G401 (cell line): ENCODE measurements around the gene GNE. TPM values are rescaled to one million over a fixed set of nuclear protein-coding genes. Genes with fewer than 3 reads are reported as not detected.
"Not testable (repeated sequence)": the region's sequence is repeated elsewhere in the genome, so short reads cannot be mapped to it uniquely, and the experiment has no call there.

Experiments used
- DNase-seq: peaks from one replicate; pipeline ENCODE4 v3.0.0-alpha.2; 2015; ENCODE audit warnings: low spot score
- in situ Hi-C: cut with HindIII; loops from 2 replicates; pipeline ENCODE4 v1.10.0; 2016; ENCODE audit warnings: low sequenced_read_pairs, mixed read lengths
- total RNA-seq: library from RNA; depleted of rRNA; stranded (reverse); fragments of >200 nt; shearing (Covaris generic); gene quantifications from 2 replicates; pipeline ENCODE4 v1.2.3, GENCODE V29; 2014; rRNA removed

The GNE gene, protein sequence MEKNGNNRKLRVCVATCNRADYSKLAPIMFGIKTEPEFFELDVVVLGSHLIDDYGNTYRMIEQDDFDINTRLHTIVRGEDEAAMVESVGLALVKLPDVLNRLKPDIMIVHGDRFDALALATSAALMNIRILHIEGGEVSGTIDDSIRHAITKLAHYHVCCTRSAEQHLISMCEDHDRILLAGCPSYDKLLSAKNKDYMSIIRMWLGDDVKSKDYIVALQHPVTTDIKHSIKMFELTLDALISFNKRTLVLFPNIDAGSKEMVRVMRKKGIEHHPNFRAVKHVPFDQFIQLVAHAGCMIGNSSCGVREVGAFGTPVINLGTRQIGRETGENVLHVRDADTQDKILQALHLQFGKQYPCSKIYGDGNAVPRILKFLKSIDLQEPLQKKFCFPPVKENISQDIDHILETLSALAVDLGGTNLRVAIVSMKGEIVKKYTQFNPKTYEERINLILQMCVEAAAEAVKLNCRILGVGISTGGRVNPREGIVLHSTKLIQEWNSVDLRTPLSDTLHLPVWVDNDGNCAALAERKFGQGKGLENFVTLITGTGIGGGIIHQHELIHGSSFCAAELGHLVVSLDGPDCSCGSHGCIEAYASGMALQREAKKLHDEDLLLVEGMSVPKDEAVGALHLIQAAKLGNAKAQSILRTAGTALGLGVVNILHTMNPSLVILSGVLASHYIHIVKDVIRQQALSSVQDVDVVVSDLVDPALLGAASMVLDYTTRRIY
- total RNA-seq = 16.4 and 29.0 TPM in 2 replicates

DNA sequence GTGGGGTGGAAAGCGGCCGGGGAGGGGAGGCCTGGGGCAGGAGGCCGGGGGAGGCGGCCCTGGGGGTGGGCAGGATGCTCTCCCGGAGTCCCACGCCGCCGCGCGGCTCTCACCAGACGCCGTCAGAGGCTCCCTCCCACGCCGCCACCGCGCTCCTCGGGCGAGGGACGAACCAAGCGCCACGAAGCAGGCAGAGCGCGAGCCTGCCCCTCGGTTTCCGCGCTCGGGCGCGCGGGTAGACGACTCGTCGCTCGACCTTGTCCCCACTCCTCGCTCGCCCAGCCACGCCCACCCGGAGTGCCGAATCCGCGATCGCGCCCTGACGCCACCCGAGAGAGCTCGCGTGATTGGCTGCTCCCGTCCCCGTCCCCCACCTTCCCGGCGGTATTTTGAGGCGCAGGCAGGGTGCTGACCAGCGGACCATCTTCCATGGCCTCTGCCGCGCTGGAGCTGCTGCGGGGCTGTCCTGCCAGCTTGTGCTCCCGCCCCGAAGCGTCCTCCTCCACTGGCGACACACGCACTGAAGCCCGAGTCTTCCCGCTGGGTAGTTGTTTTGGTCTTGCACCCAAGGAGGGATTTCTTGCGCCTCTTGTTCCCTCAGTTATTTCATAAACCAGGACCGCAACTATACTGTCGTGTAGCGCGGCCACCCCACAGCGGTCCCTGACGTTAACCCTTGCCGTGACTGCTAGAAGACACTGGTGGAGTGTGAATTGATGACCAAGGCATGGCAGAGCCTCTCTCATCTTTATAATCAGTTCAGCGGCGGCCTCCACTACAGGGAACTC, at the start of gene GNE:
Gene GNE, minus strand, starts transcription at position 241 of the 788 bp plus-strand sequence. CDS start 9,093 bp downstream, outside the sequence.
- in situ Hi-C loops = no loop called here
- peak; percentile 97 for DNase-seq

DNA sequence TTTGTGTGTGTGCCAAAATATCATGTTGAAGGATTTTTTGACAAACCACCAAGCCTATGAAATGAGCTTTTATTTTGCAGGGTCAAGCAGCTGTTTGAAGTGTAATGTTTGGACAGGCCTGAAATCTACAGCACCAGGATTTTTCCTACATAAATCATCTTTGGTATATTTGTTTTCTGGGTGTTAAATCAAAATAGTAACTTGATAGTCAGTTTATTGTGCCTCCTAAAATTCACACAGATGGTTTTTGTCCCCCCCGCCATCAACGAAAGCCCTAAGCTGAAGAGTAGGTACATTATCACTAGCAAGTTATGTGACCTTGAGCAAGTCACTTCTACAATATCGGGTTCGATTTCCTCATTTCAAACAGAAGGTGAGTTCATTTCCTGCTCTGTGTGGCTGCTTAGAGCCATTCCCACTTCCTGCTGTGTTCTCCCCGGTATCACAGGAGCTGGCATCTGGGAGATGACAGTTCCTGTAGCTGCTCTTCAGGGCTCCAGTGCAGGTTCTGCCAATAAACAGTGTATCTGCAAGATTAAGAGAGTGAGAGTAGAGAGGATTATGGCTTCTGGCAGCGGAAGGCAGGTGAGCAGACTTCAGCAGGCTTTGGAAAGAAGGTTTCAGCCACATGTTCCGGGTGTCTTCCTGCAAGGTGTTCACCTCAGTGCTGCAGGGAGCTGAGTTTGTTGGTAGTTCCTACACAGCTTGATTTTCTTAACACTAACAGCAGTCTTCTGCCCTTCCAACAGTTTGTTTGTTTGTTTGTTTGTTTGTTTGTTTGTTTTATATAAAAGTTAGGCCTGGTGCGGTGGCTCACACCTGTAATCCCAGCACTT, 48.4 kb upstream of the GNE start:
- no peak for DNase-seq

DNA sequence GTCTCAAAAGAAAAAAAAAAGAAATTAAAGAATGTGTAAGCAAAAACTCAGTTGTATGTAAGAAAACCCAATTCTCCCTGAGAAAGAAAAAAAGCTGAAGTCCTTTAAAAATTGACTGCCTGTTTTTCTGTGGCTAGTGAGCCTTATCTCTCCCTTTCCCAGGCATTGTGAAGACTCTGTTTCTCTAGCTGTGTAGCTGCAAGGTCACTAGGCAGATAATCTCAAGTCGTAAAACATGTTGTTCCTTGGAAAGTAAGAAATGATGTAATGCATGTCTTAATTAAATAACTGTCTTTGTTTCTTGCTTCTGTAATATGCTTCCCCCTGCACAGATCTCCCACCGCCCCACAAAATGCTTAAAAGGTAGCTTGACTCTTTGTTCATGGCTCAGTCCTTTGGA, 46.1 kb upstream of the GNE start:
- DNase-seq, in situ Hi-C loops: not testable (repeated sequence)

More for the DNA sequence above, 48.4 kb upstream of the GNE start:
- in situ Hi-C loops = no loop called here

DNA sequence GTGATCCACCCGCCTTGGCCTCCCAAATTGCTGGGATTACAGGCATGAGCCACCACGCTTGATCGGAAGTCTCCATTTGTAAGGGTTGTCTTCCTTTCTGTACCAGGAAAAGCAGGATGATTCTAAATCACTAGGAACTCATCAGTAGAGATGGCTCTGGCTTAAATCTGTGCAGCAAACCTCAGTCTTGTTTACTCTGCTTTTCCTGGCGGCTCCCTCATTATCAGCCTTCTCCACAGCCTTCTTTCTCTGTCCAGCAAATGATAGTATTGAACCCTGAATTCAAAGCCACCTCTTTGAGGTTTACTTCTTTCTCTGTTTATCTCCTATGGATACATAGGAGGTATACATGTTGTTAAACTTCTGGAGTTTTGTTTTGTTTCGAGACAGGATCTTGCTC, 43.0 kb upstream of the GNE start:
- in situ Hi-C loops = no loop called here

DNA sequence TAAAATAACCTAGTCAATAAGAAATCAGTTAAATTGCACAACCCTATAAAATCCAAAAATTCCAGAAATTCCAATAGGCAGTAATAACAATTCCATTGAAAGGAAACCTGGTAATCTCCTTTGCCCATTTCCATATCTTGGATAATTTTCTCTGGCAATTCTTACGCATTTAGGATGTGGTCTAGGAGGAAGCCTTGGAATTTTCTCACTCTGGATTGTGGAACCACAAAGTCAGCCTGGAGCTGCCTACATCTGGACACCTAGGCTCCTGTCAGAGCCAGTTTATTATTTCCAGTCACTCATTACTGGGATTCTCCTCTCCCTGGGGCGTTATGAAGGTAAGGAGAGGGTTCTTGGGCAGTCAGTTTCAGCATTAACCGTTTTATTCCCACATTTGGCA, 40.3 kb upstream of the GNE start:
- in situ Hi-C loops = no loop called here
- no peak for DNase-seq

More for the DNA sequence above, 43.0 kb upstream of the GNE start:
- DNase-seq = no peak

DNA sequence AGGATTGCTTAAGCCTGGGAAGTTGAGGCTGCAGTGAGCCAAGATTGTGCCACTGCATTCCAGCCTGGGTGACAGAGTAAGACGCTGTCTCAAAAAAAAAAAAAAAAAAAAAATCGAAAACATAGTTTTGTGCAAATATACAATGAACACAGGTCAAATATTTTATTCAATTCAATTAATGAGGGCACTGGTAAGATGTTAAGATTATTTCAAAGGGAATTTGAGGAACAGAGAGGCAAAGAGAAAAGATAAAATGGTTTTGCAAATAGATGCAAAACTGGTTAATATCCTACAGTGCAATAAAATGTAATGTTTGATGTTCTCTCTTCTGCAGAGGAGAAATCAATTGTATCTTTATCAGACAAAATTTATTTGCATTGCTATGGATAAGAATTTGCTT, 39.5 kb upstream of the GNE start:
- DNase-seq = no peak
- in situ Hi-C loops = no loop called here

DNA sequence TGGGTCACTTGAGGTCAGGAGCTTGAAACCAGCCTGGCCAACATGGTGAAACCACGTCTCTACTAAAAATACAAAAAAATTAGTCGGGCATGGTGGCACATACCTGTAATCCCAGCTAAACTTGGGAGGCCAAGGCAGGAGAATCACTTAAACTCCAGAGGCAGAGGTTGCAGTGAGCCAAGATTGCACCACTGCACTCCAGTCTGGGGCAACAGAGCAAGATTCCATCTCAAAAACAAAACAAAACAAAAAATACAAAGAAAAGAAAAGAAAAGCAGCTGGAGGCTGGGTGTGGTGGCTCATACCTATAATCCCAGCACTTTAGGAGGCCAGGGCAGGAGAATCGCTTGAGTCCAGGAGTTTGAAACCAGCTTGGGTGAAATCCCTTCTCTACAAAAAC, 36.7 kb upstream of the GNE start:
- in situ Hi-C loops, DNase-seq: not testable (repeated sequence)

DNA sequence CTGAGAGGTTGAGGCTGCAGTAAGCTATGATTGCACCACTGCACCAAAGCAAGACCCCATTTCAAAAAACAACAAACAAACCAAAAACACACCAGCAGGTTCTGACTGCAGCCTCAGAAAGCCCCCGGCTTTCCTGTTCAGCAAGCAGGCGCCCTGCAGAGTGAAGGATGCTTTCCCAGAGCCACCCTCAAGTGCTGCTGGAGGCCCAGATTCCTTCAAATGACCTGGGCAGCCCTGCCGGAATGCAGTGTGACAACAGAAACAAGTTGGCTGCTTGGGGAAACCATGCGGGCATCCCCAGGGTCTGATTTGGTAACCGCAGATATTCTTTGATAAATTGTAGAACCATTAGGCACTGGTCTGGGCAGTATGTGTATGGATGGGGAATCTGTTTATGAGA, 35.7 kb upstream of the GNE start:
- in situ Hi-C loops = no loop called here

DNA sequence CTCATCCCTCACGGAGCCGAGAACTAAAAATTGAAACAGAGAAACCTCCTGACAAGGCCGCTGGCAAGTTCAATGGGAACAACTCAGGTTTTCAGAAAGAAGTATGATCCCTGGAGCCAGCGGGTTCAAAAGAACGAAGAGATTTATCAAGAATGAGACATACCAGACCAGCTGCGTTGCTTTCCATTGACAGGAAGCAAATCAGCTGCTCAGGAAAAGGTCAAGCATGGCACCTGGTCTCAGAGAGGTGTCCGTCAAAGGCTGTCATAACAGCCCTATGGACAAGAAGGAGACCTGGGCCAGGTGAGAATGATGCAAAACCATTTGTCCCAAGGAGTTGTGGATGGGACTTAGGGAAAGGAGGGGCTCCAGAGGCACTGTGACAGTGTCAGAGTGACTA, 34.9 kb upstream of the GNE start:
- in situ Hi-C loops = no loop called here
- DNase-seq = no peak

More for the DNA sequence above, 35.7 kb upstream of the GNE start:
- DNase-seq = no peak

DNA sequence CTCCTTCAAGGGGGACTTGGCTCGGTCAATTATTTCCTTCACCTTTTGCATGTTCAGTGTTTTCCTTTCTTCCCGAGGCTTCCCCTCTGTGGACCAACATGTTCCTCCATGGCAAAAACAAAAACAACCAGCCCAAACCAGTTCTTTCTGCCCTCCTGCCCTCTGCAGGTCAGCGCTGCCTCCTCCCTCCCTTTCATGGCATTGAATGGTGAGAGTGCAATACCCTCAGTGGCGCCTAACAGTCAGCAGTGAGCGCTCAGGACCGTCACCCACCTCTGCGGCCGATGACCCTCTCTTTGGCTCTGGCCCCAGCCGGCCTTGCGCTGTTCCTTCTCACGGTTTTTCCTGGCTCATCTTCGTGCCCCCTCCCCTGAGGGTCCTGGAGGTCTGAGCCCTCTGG, 34.4 kb upstream of the GNE start:
- DNase-seq = no peak
- in situ Hi-C loops = no loop called here

DNA sequence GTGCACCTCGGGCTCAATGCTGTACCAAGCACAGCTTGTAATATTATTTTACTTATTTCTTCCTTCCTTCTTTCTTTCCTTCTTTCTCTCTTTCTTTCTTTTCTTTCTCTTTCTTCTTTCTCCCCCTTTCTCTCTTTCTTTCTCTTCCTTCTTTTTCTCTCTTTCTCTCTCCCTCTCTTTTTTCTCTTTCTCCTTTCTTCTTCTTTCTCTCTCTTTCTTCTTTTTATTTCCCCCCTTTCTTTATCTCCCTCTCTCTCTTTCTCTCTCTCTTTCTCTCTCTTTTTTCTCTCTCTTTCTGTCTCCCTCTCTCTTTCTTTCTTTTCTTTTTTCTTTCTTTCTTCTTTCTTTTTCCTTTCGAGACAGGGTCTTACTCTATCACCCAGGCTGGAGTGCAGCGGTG, 32.7 kb upstream of the GNE start:
- DNase-seq = no peak
- in situ Hi-C loops = no loop called here

DNA sequence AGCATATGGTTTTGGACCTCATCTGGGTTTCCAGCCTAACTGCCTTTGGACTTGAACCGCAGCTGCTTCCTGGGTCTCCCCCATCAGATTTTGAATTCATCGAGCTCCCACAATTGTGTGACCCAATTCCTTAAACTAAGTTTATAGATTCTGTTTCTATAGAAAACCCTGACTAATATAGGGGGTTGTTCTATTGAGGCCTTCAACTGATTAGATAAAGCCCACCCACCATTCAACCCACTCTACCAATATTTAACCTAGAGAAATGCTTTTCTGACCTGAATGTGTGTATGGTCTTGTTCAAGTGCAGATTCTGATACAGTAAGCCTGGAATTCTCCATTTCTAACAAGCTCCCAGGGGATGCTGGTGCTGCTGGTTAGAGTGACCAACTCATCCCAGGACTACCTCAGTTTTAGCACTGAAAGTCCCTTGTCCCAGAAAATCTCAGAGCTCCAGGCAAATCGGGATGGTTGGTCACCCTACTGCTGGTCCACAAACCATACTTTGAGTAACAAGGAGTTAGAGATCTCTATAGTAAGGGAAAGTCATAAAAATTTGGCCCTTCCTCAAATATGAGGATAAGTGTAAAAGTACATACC, 31.7 kb upstream of the GNE start:
- no peak for DNase-seq
- in situ Hi-C loops = no loop called here

DNA sequence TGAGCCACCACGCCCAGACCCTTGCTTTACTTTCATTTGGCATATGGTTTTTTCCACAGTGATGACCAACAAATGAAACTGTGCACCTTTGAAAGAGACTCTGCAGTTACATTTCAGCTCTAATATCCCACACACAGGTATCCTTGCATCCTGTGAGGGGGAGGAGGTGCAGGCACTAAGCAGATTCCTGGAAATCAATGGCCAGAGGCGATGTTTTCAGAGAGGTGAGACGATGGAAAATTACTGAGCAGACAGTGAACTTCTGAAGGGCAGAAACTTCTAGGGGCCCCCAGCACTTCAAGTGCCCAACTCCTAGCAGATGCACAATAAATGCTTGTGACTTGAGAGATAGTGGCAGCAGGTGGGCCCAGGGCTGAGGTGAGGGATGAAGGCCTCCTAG, 29.8 kb upstream of the GNE start:
- no peak for DNase-seq
- in situ Hi-C loops = no loop called here

DNA sequence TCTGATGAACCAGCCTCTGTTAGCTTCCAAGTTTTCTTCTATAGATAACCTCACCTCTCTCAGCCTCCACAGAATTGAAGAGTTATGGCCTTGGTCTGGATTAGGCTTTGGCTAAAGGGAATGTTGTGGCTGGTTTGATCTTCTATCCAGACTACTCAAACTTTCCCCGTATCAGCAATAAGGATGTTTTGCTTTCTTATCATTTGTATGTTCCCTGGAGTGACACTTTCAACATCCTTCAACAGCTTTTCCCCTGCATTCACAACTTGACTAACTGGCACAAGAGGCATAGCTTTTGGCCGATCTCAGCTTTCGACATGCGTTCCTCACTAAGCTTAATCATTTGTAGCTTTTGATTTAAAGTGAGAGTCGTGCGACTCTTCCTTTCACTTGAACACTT, 28.1 kb upstream of the GNE start:
- in situ Hi-C loops = no loop called here
- DNase-seq = no peak

DNA sequence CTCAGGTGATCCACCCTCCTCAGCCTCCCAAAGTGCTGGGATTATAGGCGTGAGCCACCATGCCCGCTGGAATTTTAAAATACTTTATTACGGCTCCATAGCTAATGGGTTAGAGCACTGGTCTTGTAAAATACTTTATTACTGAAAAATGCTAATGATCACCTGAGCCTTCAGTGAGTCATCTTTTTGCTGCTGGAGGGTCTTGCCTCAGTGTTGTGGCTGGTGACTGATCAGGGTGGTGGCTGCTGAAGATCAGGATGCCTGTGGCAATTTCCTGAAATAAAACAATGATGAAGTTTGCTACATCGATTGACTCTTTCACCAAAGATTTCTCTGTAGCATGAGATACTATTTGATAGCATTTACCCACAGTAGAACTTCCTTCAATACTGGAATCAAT, 26.0 kb upstream of the GNE start:
- in situ Hi-C loops = no loop called here
- no peak for DNase-seq

DNA sequence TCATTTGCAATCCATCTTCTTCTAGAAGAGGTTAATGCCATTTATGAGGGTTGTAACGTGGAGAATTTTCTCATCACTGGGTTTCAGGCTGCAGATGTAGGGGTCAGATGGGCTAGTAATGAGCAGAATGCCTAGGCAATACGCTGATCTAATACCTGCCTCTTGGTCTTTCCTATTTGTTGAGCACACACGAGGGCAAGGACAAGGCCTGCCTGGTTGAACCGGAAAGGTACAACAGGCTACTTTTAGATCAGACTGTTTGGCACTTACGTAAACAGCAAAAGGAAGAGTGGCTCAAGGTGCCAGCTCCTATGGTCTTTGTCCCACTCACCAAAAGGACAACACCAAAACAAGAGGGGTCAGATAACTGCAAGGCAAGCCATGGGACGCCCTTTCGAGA, 24.0 kb upstream of the GNE start:
- DNase-seq = no peak
- in situ Hi-C loops = no loop called here

DNA sequence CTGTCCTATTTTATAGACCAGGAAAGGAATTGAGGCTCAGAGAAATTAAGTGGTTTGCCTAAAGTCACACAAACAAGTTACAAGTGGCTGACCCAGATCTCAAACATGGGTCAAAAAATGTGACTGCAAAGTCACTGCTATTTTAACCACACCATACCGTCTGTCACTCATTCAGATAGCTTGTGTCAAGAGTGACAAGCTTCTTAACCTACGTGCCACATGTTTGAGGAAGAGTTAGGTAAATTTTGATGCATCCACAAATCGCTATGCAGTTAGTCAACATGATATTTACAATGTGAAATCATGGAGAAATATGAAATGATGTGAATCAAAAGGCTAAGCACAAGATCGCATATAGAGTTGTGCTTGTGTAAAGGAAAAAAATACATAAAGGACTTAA, 22.7 kb upstream of the GNE start:
- DNase-seq = no peak
- in situ Hi-C loops = no loop called here

DNA sequence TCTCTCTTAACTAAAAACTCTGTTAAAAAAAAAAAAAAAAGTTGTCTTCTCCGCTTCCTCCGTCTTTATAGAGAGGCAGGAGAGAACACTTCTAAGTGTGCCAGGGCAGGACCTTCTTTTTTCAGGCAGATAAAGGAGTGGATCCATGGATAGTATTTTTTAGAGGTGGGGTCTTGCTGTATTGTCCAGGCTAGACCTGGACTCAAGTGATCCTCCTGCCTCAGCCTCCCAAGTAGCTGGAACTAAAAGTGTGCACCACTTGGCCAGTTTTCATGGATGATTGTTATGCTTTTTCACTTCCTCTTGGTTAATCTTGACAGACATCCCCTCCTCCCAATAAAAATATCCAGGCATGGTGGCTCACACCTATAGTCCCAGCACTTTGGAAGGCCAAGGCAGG, 20.0 kb upstream of the GNE start:
- in situ Hi-C loops = no loop called here

DNA sequence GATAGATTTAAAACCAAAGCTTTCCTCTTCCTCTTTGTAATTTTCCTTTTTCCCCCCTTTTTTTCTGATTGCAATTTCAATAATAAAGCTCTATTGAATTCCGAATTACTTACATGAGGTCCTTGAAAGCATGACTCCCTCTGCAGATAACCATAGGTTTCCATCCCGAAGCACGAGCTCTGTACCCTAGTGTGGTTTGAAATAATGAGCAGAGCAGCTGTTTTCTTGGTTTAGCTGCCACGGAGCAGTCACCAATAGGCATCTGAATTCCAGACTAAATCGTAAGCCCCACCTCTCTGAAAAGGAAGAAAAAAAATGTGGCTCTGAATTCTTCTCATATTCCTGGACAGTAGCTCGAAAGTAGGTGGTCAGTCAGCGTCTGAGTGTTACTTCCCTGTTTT, 18.5 kb upstream of the GNE start:
- in situ Hi-C loops = no loop called here
- no peak for DNase-seq

More for the DNA sequence above, 20.0 kb upstream of the GNE start:
- no peak for DNase-seq
